Thyroid gland (tissue), 4 donors: ENCODE results near the gene XAF1. TPM values are rescaled to one million over a fixed set of nuclear protein-coding genes. Genes with fewer than 3 reads are reported as not detected.

ENCODE experiments used
- DNase-seq, 2 donors: peaks; one replicate each; pipeline ENCODE4 v3.0.0-alpha.2; 2019
- H3K27ac ChIP-seq, 3 donors: fragments of 200-600 bp; sonication (generic); 1 replicate in 2 of 3; 2 replicates in 1 of 3; pipeline ENCODE4 v1.5.1; 2016 to 2019; ENCODE audit warnings: mild to moderate bottlenecking in 1 of 3, moderate library complexity in 1 of 3
- H3K27me3 ChIP-seq: fragments of 200-600 bp; sonication (generic); one replicate; pipeline ENCODE4 v1.5.1; 2019
- H3K36me3 ChIP-seq, 2 donors: fragments of 200-600 bp; sonication (generic); one replicate each; pipeline ENCODE4 v1.5.1; 2016 to 2019
- H3K4me1 ChIP-seq, 2 donors: fragments of 200-600 bp; sonication (generic); one replicate each; pipeline ENCODE4 v1.5.1; 2017 to 2019
- H3K4me3 ChIP-seq, 3 donors: fragments of 200-600 bp; sonication (generic); replicated peaks in 1 of 3; 1 replicate in 2 of 3; 2 replicates in 1 of 3; pipeline ENCODE4 v1.5.1; 2016; ENCODE audit warnings: mild to moderate bottlenecking in 1 of 3
- H3K9me3 ChIP-seq: fragments of 200-600 bp; sonication (generic); one replicate; pipeline ENCODE4 v1.5.1; 2017
- POLR2A ChIP-seq, 2 donors: fragments of 450-650 bp; IDR thresholded peaks; one replicate each; pipeline ENCODE4 v1.6.1; 2017; ENCODE audit warnings: antibody characterized with exemption in 2 of 2, mild to moderate bottlenecking in 2 of 2, moderate library complexity in 1 of 2
- WGBS, 2 donors: methylation state at CpG; one replicate each; pipeline ENCODE4 v1.1.5; 2017; 5-methylcytosine and 5-hydroxymethylcytosine counted together
- intact Hi-C: fragments of 100-400 bp; cut with DNase I; formaldehyde crosslinking; loops from one replicate; pipeline ENCODE4 v1.15.1; 2023
- total RNA-seq, 4 donors: library from RNA; depleted of rRNA; stranded (reverse); fragments of >200 nt; gene quantifications; one replicate each; pipeline ENCODE4 v1.2.3, GENCODE V29; 2016
- TF ChIP-seq, protein P1 (sequence below), 6 experiments: fragments of 200-600 bp in 3 of 6; fragments of 450-650 bp in 3 of 6; sonication (generic) in 3 of 6; IDR thresholded peaks; one replicate each; pipeline ENCODE4 v1.5.1; 2016 to 2019; ENCODE audit warnings: antibody characterized with exemption in 6 of 6, mild to moderate bottlenecking in 2 of 6, inconsistent platforms in 1 of 6, moderate library complexity in 1 of 6

The XAF1 gene
- total RNA-seq, 4 donors from 2014 or later, result 10.0 to 34.1 (median 12.6) TPM

DNA sequence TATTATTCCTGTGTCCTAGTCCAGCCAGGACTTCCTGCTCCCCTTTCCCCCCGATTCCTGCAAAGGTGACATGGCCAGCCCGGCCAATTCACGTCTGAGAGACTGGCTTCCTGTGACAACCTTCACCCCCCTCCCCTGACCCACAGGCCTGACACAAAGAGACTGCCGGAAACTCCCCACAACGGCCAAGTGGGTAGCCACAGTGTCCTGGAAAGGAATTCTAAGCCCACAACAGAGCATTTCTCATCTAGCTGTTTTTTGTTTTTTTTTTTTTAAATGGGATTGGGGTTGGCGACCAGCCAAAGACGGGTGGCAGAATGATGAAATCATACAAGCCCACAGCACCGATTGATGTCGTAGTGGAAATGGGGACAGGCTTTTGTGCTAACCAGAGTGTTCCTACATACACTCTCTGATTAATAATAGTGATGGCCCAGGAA, 2.8 kb upstream of the XAF1 start:
- Histone ChIP-seq H3K27me3 (no peaks in the 10 kb centered on the region), H3K36me3 (no peaks in the 10 kb centered on the region), H3K4me3 (no peak overlapping the region), H3K9me3 (no peaks in the 10 kb centered on the region), H3K27ac (peak overlapping the region; percentile 70 to 74 (median 72)), H3K4me1 (peaks cover 0 to 25% of the 10 kb centered on the region in 2 donors)
- TF ChIP-seq POLR2A (IDR thresholded peaks at IDR 0.05), result no peak
- TF ChIP-seq, protein P1, sequence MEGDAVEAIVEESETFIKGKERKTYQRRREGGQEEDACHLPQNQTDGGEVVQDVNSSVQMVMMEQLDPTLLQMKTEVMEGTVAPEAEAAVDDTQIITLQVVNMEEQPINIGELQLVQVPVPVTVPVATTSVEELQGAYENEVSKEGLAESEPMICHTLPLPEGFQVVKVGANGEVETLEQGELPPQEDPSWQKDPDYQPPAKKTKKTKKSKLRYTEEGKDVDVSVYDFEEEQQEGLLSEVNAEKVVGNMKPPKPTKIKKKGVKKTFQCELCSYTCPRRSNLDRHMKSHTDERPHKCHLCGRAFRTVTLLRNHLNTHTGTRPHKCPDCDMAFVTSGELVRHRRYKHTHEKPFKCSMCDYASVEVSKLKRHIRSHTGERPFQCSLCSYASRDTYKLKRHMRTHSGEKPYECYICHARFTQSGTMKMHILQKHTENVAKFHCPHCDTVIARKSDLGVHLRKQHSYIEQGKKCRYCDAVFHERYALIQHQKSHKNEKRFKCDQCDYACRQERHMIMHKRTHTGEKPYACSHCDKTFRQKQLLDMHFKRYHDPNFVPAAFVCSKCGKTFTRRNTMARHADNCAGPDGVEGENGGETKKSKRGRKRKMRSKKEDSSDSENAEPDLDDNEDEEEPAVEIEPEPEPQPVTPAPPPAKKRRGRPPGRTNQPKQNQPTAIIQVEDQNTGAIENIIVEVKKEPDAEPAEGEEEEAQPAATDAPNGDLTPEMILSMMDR (IDR thresholded peaks at IDR 0.05), result no peak
- 36 to 57% methylated on average over 9 of the region's 9 CpGs for WGBS, 2 donors
- intact Hi-C loops, result no loop called here
- peak; percentile 31 to 35 for DNase-seq

DNA sequence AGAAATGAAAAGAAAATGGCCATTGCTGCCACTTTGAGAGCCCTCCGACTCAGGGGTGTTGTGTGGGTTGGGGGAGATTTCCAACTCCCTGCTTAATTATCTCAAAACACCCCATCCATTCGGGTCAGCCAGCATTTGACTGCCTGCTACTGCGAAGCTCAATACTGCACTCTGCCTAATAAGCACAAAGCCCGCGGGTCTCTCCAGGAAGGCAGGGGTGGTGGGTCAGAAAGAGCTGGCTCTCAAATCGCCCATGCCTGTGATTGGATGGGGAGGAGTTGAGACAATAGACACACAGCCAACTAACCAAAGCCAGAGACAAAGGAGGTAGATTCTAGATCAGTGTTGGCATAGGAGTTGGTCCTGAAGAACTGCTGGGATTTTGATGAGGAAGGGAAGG, 2.3 kb upstream of the XAF1 start:
- TF ChIP-seq, protein P1 (IDR thresholded peaks at IDR 0.05), result no peak
- TF ChIP-seq POLR2A (IDR thresholded peaks at IDR 0.05), result no peak
- H3K9me3 ChIP-seq, result no peaks in the 10 kb centered on the region
- no peak overlapping the region for H3K4me3 ChIP-seq
- intact Hi-C loops, result no loop called here
- H3K27me3 ChIP-seq, result no peaks in the 10 kb centered on the region
- DNase-seq, result no peak
- WGBS, 2 donors, result 62 to 80% methylated on average over 6 of the region's 6 CpGs
- peak overlapping the region; percentile 70 to 74 (median 72) for H3K27ac ChIP-seq
- H3K4me1 ChIP-seq, result peaks cover 0 to 25% of the 10 kb centered on the region in 2 donors
- no peaks in the 10 kb centered on the region for H3K36me3 ChIP-seq

DNA sequence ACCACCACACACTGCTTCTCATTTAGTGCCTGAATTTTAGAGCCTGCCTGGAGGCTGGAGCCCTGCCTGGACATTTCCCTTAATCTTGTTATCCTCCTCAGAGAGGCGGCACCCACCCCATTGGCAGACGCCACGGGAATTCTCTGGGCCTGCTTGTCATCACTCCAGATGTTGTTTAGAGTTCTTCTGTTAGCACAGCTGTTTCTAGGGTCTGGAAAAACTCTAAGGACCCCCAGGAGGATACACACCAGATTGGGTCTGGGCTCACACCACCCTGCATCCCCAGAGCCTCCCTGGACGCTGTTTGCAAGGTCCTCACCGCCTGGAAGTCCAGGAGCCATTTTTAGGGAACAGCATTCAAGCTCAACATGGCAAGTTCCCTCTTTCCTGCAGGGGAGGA, 565 bp upstream of the XAF1 start:
- H3K9me3 ChIP-seq, result no peaks in the 10 kb centered on the region
- H3K4me3 ChIP-seq, result peak overlapping the region; percentile 1 to 30 (median 3)
- H3K27ac ChIP-seq, result peak overlapping the region; percentile 36 to 85 (median 82)
- DNase-seq, result no peak
- H3K4me1 ChIP-seq, result peaks cover 0 to 25% of the 10 kb centered on the region in 2 donors
- H3K27me3 ChIP-seq, result no peaks in the 10 kb centered on the region
- intact Hi-C loops, result no loop called here
- WGBS, 2 donors, result 57 to 79% methylated on average over 5 of the region's 5 CpGs
- TF ChIP-seq POLR2A (IDR thresholded peaks at IDR 0.05), result no peak
- TF ChIP-seq, protein P1 (IDR thresholded peaks at IDR 0.05), result no peak
- H3K36me3 ChIP-seq, result no peaks in the 10 kb centered on the region

DNA sequence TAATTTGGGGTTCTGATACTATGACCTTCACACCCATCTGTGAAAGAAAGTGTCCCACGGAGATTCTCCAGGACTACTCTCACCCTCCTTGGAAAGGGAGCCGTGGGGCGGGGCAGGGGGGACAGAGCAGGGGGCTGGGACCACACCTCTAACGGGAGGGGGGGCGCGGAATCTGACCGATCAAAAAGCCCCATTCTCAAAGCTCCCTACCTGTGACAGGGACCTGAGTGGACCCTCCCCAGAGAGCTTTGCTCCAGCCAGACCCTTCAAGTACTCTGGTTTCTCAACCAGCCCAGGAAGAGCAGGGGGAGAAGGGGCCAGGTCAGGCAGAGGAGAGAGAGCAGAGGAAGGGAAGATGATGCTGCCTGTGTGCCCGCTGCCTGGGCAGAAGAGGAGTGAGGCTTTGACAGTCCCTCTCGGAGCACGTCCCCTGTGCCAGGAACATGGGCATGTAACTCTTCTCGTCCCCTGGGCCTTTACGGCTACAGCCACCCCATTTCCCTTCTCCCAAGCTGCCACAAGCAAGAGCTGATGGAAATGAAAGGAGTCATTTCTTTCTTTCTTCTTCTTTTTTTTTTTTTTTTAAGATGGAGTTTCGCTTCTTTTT, 682 bp downstream of the XAF1 start:
- Histone ChIP-seq H3K27me3 (no peaks in the 10 kb centered on the region), H3K9me3 (no peaks in the 10 kb centered on the region), H3K27ac (peak overlapping the region in 2 of 3 donors; percentile 82 to 85), H3K4me1 (peaks cover 0 to 25% of the 10 kb centered on the region in 2 donors), H3K4me3 (peak overlapping the region in 2 of 3 donors; percentile 3 to 30), H3K36me3 (no peaks in the 10 kb centered on the region)
- TF ChIP-seq POLR2A (IDR thresholded peaks at IDR 0.05), result no peak
- TF ChIP-seq, protein P1 (IDR thresholded peaks at IDR 0.05), result no peak
- intact Hi-C loops, result no loop called here
- DNase-seq, result no peak
- WGBS, 2 donors, result 58 to 65% methylated on average over 10 to 13 of the region's 13 CpGs

DNA sequence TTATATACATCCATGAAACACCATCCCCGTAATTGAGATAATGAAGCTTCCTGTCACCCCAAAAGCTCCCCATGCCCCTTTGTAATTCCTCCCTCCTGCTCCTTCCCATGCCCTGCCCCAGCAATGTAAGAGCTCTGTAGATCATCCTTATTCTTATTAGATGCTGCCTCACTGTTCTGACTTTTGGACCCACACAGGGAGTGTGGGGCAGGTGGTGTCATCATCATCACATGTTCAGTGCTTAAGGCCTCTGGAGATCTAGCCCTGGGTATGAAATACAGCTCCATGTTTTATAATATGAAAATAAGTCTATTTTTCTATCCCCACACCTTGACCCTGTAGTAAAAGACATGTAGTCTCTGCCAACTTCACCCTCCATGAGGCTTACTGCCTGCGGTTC, 1.9 kb downstream of the XAF1 start:
- DNase-seq, result no peak
- Histone ChIP-seq H3K27ac (no peak overlapping the region), H3K4me3 (no peak overlapping the region), H3K4me1 (peaks cover 0 to 19% of the 10 kb centered on the region in 2 donors), H3K36me3 (no peaks in the 10 kb centered on the region), H3K27me3 (no peaks in the 10 kb centered on the region), H3K9me3 (no peaks in the 10 kb centered on the region)
- TF ChIP-seq, protein P1 (IDR thresholded peaks at IDR 0.05), result no peak
- no peak for TF ChIP-seq POLR2A (IDR thresholded peaks at IDR 0.05)
- 91 to 98% methylated on average over 2 of the region's 2 CpGs for WGBS, 2 donors
- intact Hi-C loops, result no loop called here
